Putamen (tissue), 1 donor: ENCODE measurements around the gene MAST3.

Source experiments
- DNase-seq: peaks from one replicate; pipeline ENCODE4 v3.0.0-alpha.2; 2016; ENCODE audit warnings: low spot score

Gene MAST3

GRCh38 chr19:18112989-18113478 lies 15.5 kb downstream of the MAST3 start:
- DNase-seq, result peak; percentile 86

GRCh38 chr19:18113827-18114226 lies 16.2 kb downstream of the MAST3 start:
- DNase-seq, result no peak

- DNase-seq, result no peak
Measured at GRCh38 chr19:18114483-18114882, 16.9 kb downstream of the MAST3 start.

GRCh38 chr19:18117364-18117691 lies 19.8 kb downstream of the MAST3 start:
- DNase-seq, result no peak

GRCh38 chr19:18117692-18118378 lies 20.3 kb downstream of the MAST3 start:
- peak; percentile 90 for DNase-seq

GRCh38 chr19:18118420-18119012 lies 20.9 kb downstream of the MAST3 start:
- no peak for DNase-seq

GRCh38 chr19:18119013-18119716 lies 21.6 kb downstream of the MAST3 start:
- DNase-seq, result peak; percentile 82

- DNase-seq, result peak; percentile 84
Measured at GRCh38 chr19:18119717-18120105, 22.1 kb downstream of the MAST3 start.

- no peak for DNase-seq
Measured at GRCh38 chr19:18120127-18120526, 22.5 kb downstream of the MAST3 start.

GRCh38 chr19:18121166-18121565 lies 23.6 kb downstream of the MAST3 start:
- no peak for DNase-seq

- no peak for DNase-seq
Measured at GRCh38 chr19:18122424-18122823, 24.8 kb downstream of the MAST3 start.

GRCh38 chr19:18122860-18123795 lies 25.6 kb downstream of the MAST3 start:
- DNase-seq, result no peak

- no peak for DNase-seq
Measured at GRCh38 chr19:18123819-18124218, 26.2 kb downstream of the MAST3 start.

GRCh38 chr19:18126097-18126496 lies 28.5 kb downstream of the MAST3 start:
- DNase-seq, result no peak

GRCh38 chr19:18128044-18128443 lies 30.5 kb downstream of the MAST3 start:
- no peak for DNase-seq

- no peak for DNase-seq
Measured at GRCh38 chr19:18128805-18129204, 31.2 kb downstream of the MAST3 start.

- no peak for DNase-seq
Measured at GRCh38 chr19:18130523-18131242, 33.1 kb downstream of the MAST3 start.

- DNase-seq, result no peak
Measured at GRCh38 chr19:18131841-18132596, 34.4 kb downstream of the MAST3 start.

- no peak for DNase-seq
Measured at GRCh38 chr19:18135712-18136584, 38.4 kb downstream of the MAST3 start.

- DNase-seq, result no peak
Measured at GRCh38 chr19:18137242-18137641, 39.7 kb downstream of the MAST3 start.
